Dermis blood vessel endothelial cell (primary cell): ENCODE measurements around the gene PPP4R1. TPM values are rescaled to one million over a fixed set of nuclear protein-coding genes. Genes with fewer than 3 reads are reported as not detected.
A peak's percentile ranks its signal among the peaks of the same experiment; 100 is the strongest.
"Not testable (repeated sequence)": the region's sequence is repeated elsewhere in the genome, so short reads cannot be mapped to it uniquely, and the experiment has no call there.

Experiments used
- DNase-seq: peaks from one replicate; pipeline ENCODE4 v3.0.0; 2010
- total RNA-seq: library from RNA; depleted of rRNA; stranded (reverse); fragments of >200 nt; gene quantifications from 2 replicates; pipeline ENCODE4 v1.2.3, GENCODE V29; 2014

Gene PPP4R1
- total RNA-seq, 1 donor from 2014 or later = 193 TPM

GRCh38 chr18:9628984-9629383 is 14.6 kb upstream of the PPP4R1 start:
- DNase-seq = no peak

- DNase-seq = peak; percentile 57
Measured at GRCh38 chr18:9627642-9628041, 13.3 kb upstream of the PPP4R1 start.

GRCh38 chr18:9619990-9620389 is 5.6 kb upstream of the PPP4R1 start:
- no peak for DNase-seq

GRCh38 chr18:9619545-9619944 is 5.2 kb upstream of the PPP4R1 start:
- DNase-seq = peak; percentile 71

GRCh38 chr18:9619056-9619455 is 4.7 kb upstream of the PPP4R1 start:
- no peak for DNase-seq

- DNase-seq = peak; percentile 46
Measured at GRCh38 chr18:9617006-9617542, 2.7 kb upstream of the PPP4R1 start.

GRCh38 chr18:9616049-9616448 is 1.7 kb upstream of the PPP4R1 start:
- no peak for DNase-seq

GRCh38 chr18:9615280-9615797 is 980 bp upstream of the PPP4R1 start:
- no peak for DNase-seq

- peak; percentile 71 for DNase-seq
Measured at GRCh38 chr18:9613550-9614400, 584 bp downstream of the PPP4R1 start.

- DNase-seq = no peak
Measured at GRCh38 chr18:9612977-9613376, 1.4 kb downstream of the PPP4R1 start.

GRCh38 chr18:9612215-9612830 is 2.0 kb downstream of the PPP4R1 start:
- DNase-seq = peak; percentile 76

- no peak for DNase-seq
Measured at GRCh38 chr18:9609190-9609589, 5.2 kb downstream of the PPP4R1 start.

- DNase-seq = no peak
Measured at GRCh38 chr18:9608728-9609127, 5.6 kb downstream of the PPP4R1 start.

GRCh38 chr18:9608298-9608697 is 6.1 kb downstream of the PPP4R1 start:
- DNase-seq = no peak

- DNase-seq = not testable (repeated sequence)
Measured at GRCh38 chr18:9607111-9607510, 7.2 kb downstream of the PPP4R1 start.

- no peak for DNase-seq
Measured at GRCh38 chr18:9606039-9606438, 8.3 kb downstream of the PPP4R1 start.

GRCh38 chr18:9604348-9604747 is 10.0 kb downstream of the PPP4R1 start:
- DNase-seq = no peak

GRCh38 chr18:9599328-9599727 is 15.0 kb downstream of the PPP4R1 start:
- no peak for DNase-seq

- DNase-seq = no peak
Measured at GRCh38 chr18:9597609-9598008, 16.8 kb downstream of the PPP4R1 start.

- DNase-seq = no peak
Measured at GRCh38 chr18:9596843-9597526, 17.4 kb downstream of the PPP4R1 start.

- no peak for DNase-seq
Measured at GRCh38 chr18:9596226-9596625, 18.1 kb downstream of the PPP4R1 start.

GRCh38 chr18:9594823-9595596 is 19.3 kb downstream of the PPP4R1 start:
- DNase-seq = peak; percentile 64
